Measurements from ENCODE around the gene CHIC2.

CHIC2 gene

GRCh38 chr4:54090804-54091623, 26.6 kb upstream of the CHIC2 start:
- peaks cover 5% of the 10 kb centered on the region for H3K4me1 ChIP-seq (ENCODE audit: low read depth, poor library complexity, severe bottlenecking)
- no peak overlapping the region; the same call in 1 of the 2 replicates for H3K9ac ChIP-seq
- H2AFZ ChIP-seq (ENCODE audit: low read depth), result peak overlapping the region; percentile 95
- no peaks in the 10 kb centered on the region for H3K27me3 ChIP-seq (ENCODE audit: insufficient read depth, low read depth)
- no peaks in the 10 kb centered on the region for H4K20me1 ChIP-seq (ENCODE audit: insufficient read depth)
- H3K36me3 ChIP-seq (ENCODE audit: insufficient read depth), result no peaks in the 10 kb centered on the region
- H3K4me2 ChIP-seq, result peak overlapping the region; percentile 93
- H3K27ac ChIP-seq, result no peak overlapping the region
- H3K79me2 ChIP-seq (ENCODE audit: insufficient read depth, low read depth), result no peaks in the 10 kb centered on the region
- TF ChIP-seq CTCF (conservative IDR thresholded peaks at IDR 0.05; ENCODE audit: low read depth, low read length), result no peak
- no peak overlapping the region for H3K4me3 ChIP-seq (IDR thresholded peaks at IDR 0.05; ENCODE audit: insufficient read depth, low read depth, low read length)

- Histone ChIP-seq H3K27ac (no peak overlapping the region), H3K27me3 (ENCODE audit: insufficient read depth, low read depth) (no peaks in the 10 kb centered on the region), H4K20me1 (ENCODE audit: insufficient read depth) (no peaks in the 10 kb centered on the region), H3K79me2 (ENCODE audit: insufficient read depth, low read depth) (no peaks in the 10 kb centered on the region), H3K36me3 (ENCODE audit: insufficient read depth) (no peaks in the 10 kb centered on the region), H3K9ac (no peak overlapping the region), H3K4me2 (no peak overlapping the region), H3K4me3 (IDR thresholded peaks at IDR 0.05; ENCODE audit: insufficient read depth, low read depth, low read length) (no peak overlapping the region), H2AFZ (ENCODE audit: low read depth) (no peak overlapping the region), H3K4me1 (ENCODE audit: low read depth, poor library complexity, severe bottlenecking) (peaks cover 5% of the 10 kb centered on the region)
- TF ChIP-seq CTCF (conservative IDR thresholded peaks at IDR 0.05; ENCODE audit: low read depth, low read length), result no peak
These were observed 26.0 kb upstream of the CHIC2 start for GRCh38 chr4:54090404-54090803.

GRCh38 chr4:54089875-54090274, 25.5 kb upstream of the CHIC2 start:
- H3K9ac ChIP-seq, result no peak overlapping the region
- no peaks in the 10 kb centered on the region for H3K36me3 ChIP-seq (ENCODE audit: insufficient read depth)
- H3K27ac ChIP-seq, result no peak overlapping the region
- H3K4me1 ChIP-seq (ENCODE audit: low read depth, poor library complexity, severe bottlenecking), result peaks cover 5% of the 10 kb centered on the region
- H3K4me2 ChIP-seq, result no peak overlapping the region
- no peaks in the 10 kb centered on the region for H3K79me2 ChIP-seq (ENCODE audit: insufficient read depth, low read depth)
- H3K27me3 ChIP-seq (ENCODE audit: insufficient read depth, low read depth), result no peaks in the 10 kb centered on the region
- no peak overlapping the region for H2AFZ ChIP-seq (ENCODE audit: low read depth)
- TF ChIP-seq CTCF (conservative IDR thresholded peaks at IDR 0.05; ENCODE audit: low read depth, low read length), result no peak
- H4K20me1 ChIP-seq (ENCODE audit: insufficient read depth), result no peaks in the 10 kb centered on the region
- H3K4me3 ChIP-seq (IDR thresholded peaks at IDR 0.05; ENCODE audit: insufficient read depth, low read depth, low read length), result no peak overlapping the region

- Histone ChIP-seq H3K79me2 (ENCODE audit: insufficient read depth, low read depth) (no peaks in the 10 kb centered on the region), H3K27me3 (ENCODE audit: insufficient read depth, low read depth) (no peaks in the 10 kb centered on the region), H3K27ac (no peak overlapping the region), H2AFZ (ENCODE audit: low read depth) (no peak overlapping the region), H3K4me3 (IDR thresholded peaks at IDR 0.05; ENCODE audit: insufficient read depth, low read depth, low read length) (no peak overlapping the region), H3K9ac (no peak overlapping the region), H4K20me1 (ENCODE audit: insufficient read depth) (no peaks in the 10 kb centered on the region), H3K4me1 (ENCODE audit: low read depth, poor library complexity, severe bottlenecking) (no peaks in the 10 kb centered on the region), H3K36me3 (ENCODE audit: insufficient read depth) (no peaks in the 10 kb centered on the region), H3K4me2 (no peak overlapping the region)
- TF ChIP-seq CTCF (conservative IDR thresholded peaks at IDR 0.05; ENCODE audit: low read depth, low read length), result no peak
These were observed 20.9 kb upstream of the CHIC2 start for GRCh38 chr4:54085284-54085683.
